Left kidney (tissue), 2 donors: ENCODE measurements around the gene CREG2. TPM values are rescaled to one million over a fixed set of nuclear protein-coding genes. Genes with fewer than 3 reads are reported as not detected.
A peak's percentile ranks its signal among the peaks of the same experiment; 100 is the strongest.
"Not testable (repeated sequence)": the region's sequence is repeated elsewhere in the genome, so short reads cannot be mapped to it uniquely, and the experiment has no call there.

Experiments used
- DNase-seq: peaks from one replicate; pipeline ENCODE4 v3.0.0-alpha.2; 2013
- polyA plus RNA-seq: library from polyadenylated mRNA; unstranded; fragments of 120-200 nt; gene quantifications from one replicate; pipeline ENCODE4 v1.2.1, GENCODE V29; 2013; ENCODE audit not compliant: insufficient read length

The CREG2 gene
- polyA plus RNA-seq, 1 donor, result 0.65 TPM

- no peak for DNase-seq
These were observed 43.2 kb downstream of the CREG2 start for GRCh38 chr2:101344137-101344536.

GRCh38 chr2:101342625-101343008 lies 44.7 kb downstream of the CREG2 start:
- no peak for DNase-seq

GRCh38 chr2:101341901-101342624 lies 45.2 kb downstream of the CREG2 start:
- peak; percentile 50 for DNase-seq

GRCh38 chr2:101341421-101341820 lies 45.9 kb downstream of the CREG2 start:
- no peak for DNase-seq

GRCh38 chr2:101340141-101340551 lies 47.2 kb downstream of the CREG2 start:
- DNase-seq, result no peak

- DNase-seq, result no peak
These were observed 47.9 kb downstream of the CREG2 start for GRCh38 chr2:101339266-101339880.

- DNase-seq, result no peak
These were observed 49.4 kb downstream of the CREG2 start for GRCh38 chr2:101337877-101338276.

- no peak for DNase-seq
These were observed 54.2 kb downstream of the CREG2 start for GRCh38 chr2:101332885-101333766.

- DNase-seq, result no peak
These were observed 56.1 kb downstream of the CREG2 start for GRCh38 chr2:101331202-101331601.

GRCh38 chr2:101330253-101330933 lies 56.9 kb downstream of the CREG2 start:
- DNase-seq, result no peak

GRCh38 chr2:101329026-101329425 lies 58.3 kb downstream of the CREG2 start:
- no peak for DNase-seq

- no peak for DNase-seq
These were observed 58.8 kb downstream of the CREG2 start for GRCh38 chr2:101328474-101329007.

GRCh38 chr2:101327863-101328394 lies 59.4 kb downstream of the CREG2 start:
- DNase-seq, result no peak

- DNase-seq, result no peak
These were observed 61.9 kb downstream of the CREG2 start for GRCh38 chr2:101325425-101325824.

GRCh38 chr2:101316568-101316967 lies 70.7 kb downstream of the CREG2 start:
- not testable (repeated sequence) for DNase-seq

- no peak for DNase-seq
These were observed 75.6 kb downstream of the CREG2 start for GRCh38 chr2:101311696-101312017.

- DNase-seq, result no peak
These were observed 76.2 kb downstream of the CREG2 start for GRCh38 chr2:101310834-101311695.

GRCh38 chr2:101310090-101310833 lies 77.0 kb downstream of the CREG2 start:
- DNase-seq, result no peak

- DNase-seq, result peak; percentile 91
These were observed 78.7 kb downstream of the CREG2 start, which contains the start of gene RNF149 for GRCh38 chr2:101308432-101309210. Gene RNF149, minus strand, starts transcription at chr2:101308701. Its CDS starts 113 bp downstream, at chr2:101308588.
